Hepatocyte (in vitro differentiated cells): Measurements from ENCODE around the gene MRPL48. TPM values are rescaled to one million over a fixed set of nuclear protein-coding genes. Genes with fewer than 3 reads are reported as not detected.

ENCODE experiments used
- DNase-seq: peaks from one replicate; pipeline ENCODE4 v3.0.0-alpha.2; 2016; ENCODE audit warnings: low spot score
- H2AFZ ChIP-seq: fragments of 200-600 bp; sonication (generic); 2 replicates; pipeline ENCODE4 v1.6.0; 2016; ENCODE audit warnings: antibody characterized with exemption, mild to moderate bottlenecking
- H3K27ac ChIP-seq: fragments of 200-600 bp; sonication (generic); 2 replicates; pipeline ENCODE4 v1.5.1; 2016; ENCODE audit warnings: mild to moderate bottlenecking
- H3K27me3 ChIP-seq: fragments of 200-600 bp; sonication (generic); 2 replicates; pipeline ENCODE4 v1.6.1; 2016
- H3K36me3 ChIP-seq: fragments of 200-600 bp; sonication (generic); replicated peaks from 2 replicates; pipeline ENCODE4 v1.5.1; 2016; ENCODE audit warnings: low read depth; ENCODE audit not compliant: insufficient read depth
- H3K4me1 ChIP-seq: fragments of 200-600 bp; sonication (generic); 2 replicates; pipeline ENCODE4 v1.5.1; 2016; ENCODE audit warnings: mild to moderate bottlenecking, moderate library complexity; ENCODE audit not compliant: insufficient read depth
- H3K4me2 ChIP-seq: fragments of 200-600 bp; sonication (generic); 2 replicates; pipeline ENCODE4 v1.6.0; 2016
- H3K4me3 ChIP-seq: fragments of 200-600 bp; sonication (generic); 2 replicates; pipeline ENCODE4 v1.5.1; 2016; ENCODE audit warnings: mild to moderate bottlenecking
- H3K79me2 ChIP-seq: fragments of 200-600 bp; sonication (generic); 2 replicates; pipeline ENCODE4 v1.6.0; 2017; ENCODE audit warnings: mild to moderate bottlenecking
- H3K9me2 ChIP-seq: fragments of 200-600 bp; sonication (generic); replicated peaks from 2 replicates; pipeline ENCODE4 v1.6.0; 2017; ENCODE audit warnings: mild to moderate bottlenecking; ENCODE audit not compliant: insufficient read depth
- H3K9me3 ChIP-seq: fragments of 200-600 bp; sonication (generic); 2 replicates; pipeline ENCODE4 v1.5.1; 2016; ENCODE audit warnings: low read depth, mild to moderate bottlenecking
- H4K20me1 ChIP-seq: fragments of 200-600 bp; sonication (generic); 2 replicates; pipeline ENCODE4 v1.6.0; 2016; ENCODE audit warnings: mild to moderate bottlenecking; ENCODE audit not compliant: insufficient read depth, poor library complexity, severe bottlenecking
- CTCF ChIP-seq: fragments of 200-600 bp; sonication (generic); IDR thresholded peaks from 2 replicates; pipeline ENCODE4 v1.5.1; 2016; ENCODE audit warnings: antibody characterized with exemption, mild to moderate bottlenecking; ENCODE audit not compliant: poor library complexity
- EZH2 ChIP-seq: fragments of 200-600 bp; sonication (generic); IDR thresholded peaks from 2 replicates; pipeline ENCODE4 v1.6.1; 2016; ENCODE audit warnings: antibody characterized with exemption, mild to moderate bottlenecking, borderline replicate concordance
- EZH2phosphoT487 ChIP-seq: fragments of 200-600 bp; sonication (generic); IDR thresholded peaks from one replicate; pipeline ENCODE4 v1.6.1; 2018; ENCODE audit warnings: antibody characterized with exemption, mild to moderate bottlenecking, low read depth, moderate library complexity; ENCODE audit not compliant: unreplicated experiment, severe bottlenecking
- WGBS: methylation state at CpG from one replicate; pipeline ENCODE4 v1.1.6; 2016; ENCODE audit warnings: low lambda C conversion rate; ENCODE audit errors: missing lambda C conversion rate; 5-methylcytosine and 5-hydroxymethylcytosine counted together
- polyA plus RNA-seq: library from polyadenylated mRNA; unstranded; fragments of >200 nt; fragmentation: Nextera tagmentation; extraction: Ambion mirVana; gene quantifications from 2 replicates; pipeline ENCODE4 v1.2.1, GENCODE V29; 2016
- total RNA-seq: library from RNA; depleted of rRNA; stranded (reverse); fragments of >200 nt; gene quantifications from 2 replicates; pipeline ENCODE4 v1.2.3, GENCODE V29; 2014

MRPL48 gene
- total and polyA plus RNA-seq, 2 experiments from 2014 or later: 25.9 to 59.1 TPM

DNA sequence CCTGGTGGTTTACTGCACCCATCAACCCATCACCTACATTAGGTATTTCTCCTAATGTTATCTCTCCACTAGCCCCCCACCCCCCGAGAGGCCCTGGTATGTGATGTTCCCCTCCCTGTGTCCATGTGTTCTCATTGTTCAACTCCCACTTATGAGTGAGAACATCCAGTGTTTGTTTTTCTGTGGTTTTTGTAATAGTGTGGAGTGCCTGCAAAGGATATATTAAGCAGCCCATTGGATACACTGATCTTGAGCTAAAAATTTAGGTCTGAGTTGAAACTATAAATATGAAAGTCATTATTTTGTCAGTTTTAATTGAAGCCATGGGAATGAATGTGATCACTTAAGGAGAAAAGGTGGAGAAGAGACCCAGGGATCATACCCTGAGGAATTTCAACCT, 23.0 kb downstream of the MRPL48 start:
- H3K27me3 ChIP-seq: no peaks in the 10 kb centered on the region
- no peaks in the 10 kb centered on the region for H3K79me2 ChIP-seq
- no peak for TF ChIP-seq EZH2phosphoT487
- no peak for TF ChIP-seq CTCF
- no peak for TF ChIP-seq EZH2
- H3K27ac ChIP-seq: no peak overlapping the region
- no peak overlapping the region for H3K4me2 ChIP-seq
- no peak for DNase-seq
- H3K4me1 ChIP-seq: no peaks in the 10 kb centered on the region
- 87% methylated on average over 1 of the region's 1 CpG for WGBS
- H4K20me1 ChIP-seq: no peaks in the 10 kb centered on the region
- H3K9me2 ChIP-seq: no peaks in the 10 kb centered on the region
- H3K36me3 ChIP-seq: no peaks in the 10 kb centered on the region
- no peak overlapping the region for H2AFZ ChIP-seq
- H3K4me3 ChIP-seq: no peak overlapping the region
- no peaks in the 10 kb centered on the region for H3K9me3 ChIP-seq

DNA sequence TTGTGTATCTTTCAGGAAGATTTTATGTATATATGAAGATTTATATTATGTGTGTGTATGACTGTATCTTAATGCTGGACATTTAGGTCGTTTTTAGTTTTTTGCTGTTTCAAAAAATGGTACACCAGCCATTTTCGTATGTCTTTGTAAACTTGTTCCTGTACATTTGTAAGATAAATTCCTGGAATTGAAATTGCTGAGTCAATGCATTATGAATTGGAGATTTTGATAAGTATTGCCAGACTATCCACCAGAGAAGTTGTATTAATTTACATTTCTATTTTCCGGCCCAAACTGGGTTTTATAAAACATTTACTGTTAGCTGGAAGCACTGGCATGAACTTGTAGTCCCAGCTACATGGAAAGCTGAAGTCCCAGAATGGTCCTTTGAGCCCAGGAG, 24.6 kb downstream of the MRPL48 start:
- no peak for TF ChIP-seq CTCF
- TF ChIP-seq EZH2: no peak
- no peak for TF ChIP-seq EZH2phosphoT487
- DNase-seq: no peak
- Histone ChIP-seq H4K20me1 (no peaks in the 10 kb centered on the region), H2AFZ (no peak overlapping the region), H3K4me1 (no peaks in the 10 kb centered on the region), H3K27me3 (no peaks in the 10 kb centered on the region), H3K79me2 (no peaks in the 10 kb centered on the region), H3K9me3 (no peaks in the 10 kb centered on the region), H3K9me2 (no peaks in the 10 kb centered on the region), H3K27ac (no peak overlapping the region), H3K4me3 (no peak overlapping the region), H3K4me2 (no peak overlapping the region), H3K36me3 (no peaks in the 10 kb centered on the region)
- 98% methylated on average over 3 of the region's 3 CpGs for WGBS

- Histone ChIP-seq H3K79me2 (no peaks in the 10 kb centered on the region), H3K9me2 (no peaks in the 10 kb centered on the region), H3K4me3 (no peak overlapping the region), H2AFZ (no peak overlapping the region), H3K36me3 (no peaks in the 10 kb centered on the region), H4K20me1 (no peaks in the 10 kb centered on the region), H3K4me2 (no peak overlapping the region), H3K9me3 (no peaks in the 10 kb centered on the region), H3K27ac (no peak overlapping the region), H3K4me1 (no peaks in the 10 kb centered on the region), H3K27me3 (no peaks in the 10 kb centered on the region)
- DNase-seq: no peak
- TF ChIP-seq EZH2phosphoT487: no peak
- TF ChIP-seq CTCF: no peak
- TF ChIP-seq EZH2: no peak
- WGBS: 98% methylated on average over 8 of the region's 8 CpGs
Measured at GRCh38 chr11:73814812-73815211, 27.1 kb downstream of the MRPL48 start.

DNA sequence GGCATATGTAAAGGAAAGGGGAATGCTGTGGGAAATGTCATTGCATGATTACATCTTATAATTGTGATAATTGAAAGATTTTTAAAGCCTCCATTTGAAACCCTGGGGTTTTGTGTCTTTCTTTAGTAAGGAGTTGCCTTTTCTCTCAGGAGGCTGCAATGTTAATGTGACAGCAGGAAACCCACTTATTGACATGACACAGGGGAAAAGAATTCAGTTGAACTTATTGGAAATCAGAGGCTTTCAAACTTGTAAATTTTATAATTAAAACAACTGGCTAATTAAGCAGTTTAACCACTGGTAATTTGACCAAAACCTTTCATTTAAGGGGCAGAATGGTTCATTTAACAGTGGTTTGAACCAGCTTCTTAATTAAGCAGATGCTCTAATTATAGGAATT, 31.2 kb downstream of the MRPL48 start:
- H3K79me2 ChIP-seq: no peaks in the 10 kb centered on the region
- no peak for TF ChIP-seq EZH2phosphoT487
- no peak for TF ChIP-seq CTCF
- TF ChIP-seq EZH2: no peak
- H3K4me2 ChIP-seq: no peak overlapping the region
- H2AFZ ChIP-seq: no peak overlapping the region
- no peaks in the 10 kb centered on the region for H3K27me3 ChIP-seq
- no peak overlapping the region for H3K4me3 ChIP-seq
- no peaks in the 10 kb centered on the region for H3K9me2 ChIP-seq
- H3K4me1 ChIP-seq: no peaks in the 10 kb centered on the region
- no peak overlapping the region for H3K27ac ChIP-seq
- H3K36me3 ChIP-seq: no peaks in the 10 kb centered on the region
- no peaks in the 10 kb centered on the region for H4K20me1 ChIP-seq
- DNase-seq: no peak
- no peaks in the 10 kb centered on the region for H3K9me3 ChIP-seq
